Fibroblast of lung (primary cell): ENCODE results near the gene RHOXF2.
"Not testable (repeated sequence)": the region's sequence is repeated elsewhere in the genome, so short reads cannot be mapped to it uniquely, and the experiment has no call there.

Experiments
- CTCF ChIP-seq, 2 donors: IDR thresholded peaks in 1 of 2; conservative IDR thresholded peaks in 1 of 2; 1 replicate in 1 of 2; 2 replicates in 1 of 2; pipeline ENCODE4 v1.5.1; 2011 to 2012; ENCODE audit warnings: low read length in 2 of 2, control low read depth in 1 of 2, inconsistent platforms in 1 of 2, low read depth in 1 of 2, mild to moderate bottlenecking in 1 of 2
- EZH2 ChIP-seq: IDR thresholded peaks from 2 replicates; pipeline ENCODE4 v1.5.1; 2012; ENCODE audit warnings: low read length, control low read depth, mild to moderate bottlenecking; ENCODE audit errors: missing control alignments

DNA sequence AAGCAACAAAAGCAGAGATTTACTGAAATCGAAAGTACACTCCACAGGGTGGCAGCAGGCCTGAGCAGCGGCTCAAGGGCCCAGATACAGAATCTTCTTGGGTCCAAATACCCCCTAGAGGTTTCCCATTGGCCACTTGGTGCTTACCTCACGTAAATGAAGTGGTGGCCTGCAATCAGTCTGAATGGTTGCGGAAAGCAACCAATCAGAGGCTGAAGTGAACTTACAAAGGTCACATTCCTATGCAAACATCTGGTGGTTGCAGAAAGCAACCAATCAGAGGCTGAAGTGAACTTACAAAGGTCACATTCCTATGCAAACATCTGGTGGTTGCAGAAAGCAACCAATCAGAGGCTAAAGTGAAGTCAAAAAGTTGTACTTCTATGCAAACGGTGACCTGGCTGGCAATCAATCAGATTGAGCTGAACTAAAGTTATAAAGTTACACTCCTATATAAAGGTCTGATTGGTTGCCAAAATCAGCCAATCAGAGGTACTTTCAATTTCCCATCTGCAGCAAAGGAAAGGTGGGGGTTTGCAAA lies 30.0 kb upstream of the RHOXF2 start:
- not testable (repeated sequence) for TF ChIP-seq CTCF (conservative IDR thresholded peaks at IDR 0.05 in 1 of 2, IDR thresholded peaks at IDR 0.05 in 1 of 2; ENCODE audit: low read depth in 1 of 2, low read length in 2 of 2); EZH2
